CD4-positive, alpha-beta memory T cell (primary cell): ENCODE results near the gene NLE1. TPM values are rescaled to one million over a fixed set of nuclear protein-coding genes. Genes with fewer than 3 reads are reported as not detected.
A peak's percentile ranks its signal among the peaks of the same experiment; 100 is the strongest.
"Not testable (repeated sequence)": the region's sequence is repeated elsewhere in the genome, so short reads cannot be mapped to it uniquely, and the experiment has no call there.

ENCODE experiments used
- CTCF ChIA-PET: fragments of 350-600 bp; sonication (Branson Sonifier 250); formaldehyde crosslinking; loops from one replicate; lab custom pipeline; 2021; ENCODE audit warnings: inconsistent platforms; ENCODE audit not compliant: partially characterized antibody; lab: Charles Lee
- POLR2A ChIA-PET: fragments of 350-600 bp; sonication (Branson Sonifier 250); formaldehyde crosslinking; loops from one replicate; lab custom pipeline; 2021; ENCODE audit not compliant: partially characterized antibody; lab: Charles Lee
- DNase-seq, 5 donors: peaks; one replicate each; pipeline versions ENCODE4 v3.0.0 to v3.0.0-alpha.2; 2020 to 2022; ENCODE audit warnings: mixed read lengths in 1 of 5
- H3K27ac ChIP-seq: one replicate; pipeline ENCODE4 v1.7.0; 2013; ENCODE audit warnings: low read depth, low read length
- H3K27me3 ChIP-seq: 2 replicates; pipeline ENCODE4 v1.7.0; 2013; ENCODE audit warnings: mild to moderate bottlenecking, low read length, moderate library complexity; ENCODE audit not compliant: insufficient read depth
- H3K36me3 ChIP-seq: 2 replicates; pipeline ENCODE4 v1.7.0; 2013; ENCODE audit warnings: mild to moderate bottlenecking, low read length, moderate library complexity; ENCODE audit not compliant: insufficient read depth
- H3K4me1 ChIP-seq: 2 replicates; pipeline ENCODE4 v1.7.0; 2013; ENCODE audit warnings: mild to moderate bottlenecking, low read length, moderate library complexity; ENCODE audit not compliant: insufficient read depth
- H3K4me3 ChIP-seq, 2 donors: one replicate each; pipeline ENCODE4 v1.7.0; 2013; ENCODE audit warnings: low read length in 2 of 2, mild to moderate bottlenecking in 1 of 2
- H3K9me3 ChIP-seq, 2 donors: one replicate each; pipeline ENCODE4 v1.7.0; 2013; ENCODE audit warnings: low read length in 2 of 2, control low read depth in 1 of 2; ENCODE audit not compliant: control insufficient read depth in 1 of 2
- H3K27ac Mint-ChIP-seq, 7 donors: one replicate each; pipeline ENCODE4 v1.8.0; 2020 to 2021; ENCODE audit warnings: mixed read lengths in 7 of 7, mild to moderate bottlenecking in 6 of 7, inconsistent platforms in 3 of 7, moderate library complexity in 3 of 7
- H3K27me3 Mint-ChIP-seq, 2 donors: one replicate each; pipeline ENCODE4 v1.8.0; 2020 to 2021; ENCODE audit warnings: mixed read lengths in 2 of 2
- H3K36me3 Mint-ChIP-seq, 2 donors: one replicate each; pipeline ENCODE4 v1.8.0; 2020 to 2021; ENCODE audit warnings: mixed read lengths in 2 of 2, inconsistent platforms in 1 of 2, mild to moderate bottlenecking in 1 of 2
- H3K4me1 Mint-ChIP-seq, 4 donors: one replicate each; pipeline ENCODE4 v1.8.0; 2020 to 2021; ENCODE audit warnings: mixed read lengths in 4 of 4, mild to moderate bottlenecking in 1 of 4
- H3K4me3 Mint-ChIP-seq, 8 donors: one replicate each; pipeline ENCODE4 v1.8.0; 2020 to 2021; ENCODE audit warnings: mixed read lengths in 8 of 8, mild to moderate bottlenecking in 7 of 8, moderate library complexity in 6 of 8, inconsistent platforms in 3 of 8
- H3K9me3 Mint-ChIP-seq, 8 donors: one replicate each; pipeline ENCODE4 v1.8.0; 2020 to 2021; ENCODE audit warnings: mixed read lengths in 8 of 8, mild to moderate bottlenecking in 5 of 8, inconsistent platforms in 3 of 8, moderate library complexity in 1 of 8
- intact Hi-C: fragments of 100-400 bp; cut with micrococcal nuclease; formaldehyde crosslinking; loops from one replicate; pipeline ENCODE4 v1.15.1; 2023
- polyA plus RNA-seq, 2 donors: library from polyadenylated mRNA; unstranded; fragments of 300-500 nt; fragmentation: Illumina TruSeq; gene quantifications; one replicate each; pipeline ENCODE4 v1.2.3, GENCODE V29; 2021
- total RNA-seq, 2 experiments: library from RNA; stranded (reverse); gene quantifications; one replicate each; pipeline ENCODE4 v1.2.3, GENCODE V29; 2021

The NLE1 gene
- total and polyA plus RNA-seq, 4 experiments from 2014 or later, result 4.4 to 20.5 (median 12.5) TPM

DNA sequence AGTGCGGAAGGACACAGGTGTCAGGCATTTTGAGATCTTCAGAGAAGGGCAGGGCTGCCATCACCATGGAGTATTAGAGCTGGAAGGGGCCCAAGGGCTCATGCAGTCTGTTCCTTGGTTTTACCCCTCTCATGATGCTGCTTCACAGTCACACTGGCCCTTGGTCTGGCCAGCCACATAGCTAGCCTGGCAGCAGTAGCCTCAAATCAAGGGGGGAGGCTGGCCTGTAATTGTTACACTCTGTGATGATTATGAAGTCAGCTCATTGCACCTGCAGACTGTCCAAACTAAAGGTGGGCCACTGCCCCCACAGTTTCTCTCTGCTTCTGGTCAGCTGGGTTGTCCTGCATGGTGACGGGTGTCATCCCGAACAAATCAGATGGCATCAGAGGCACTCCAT, 20.8 kb downstream of the NLE1 start, which contains the start of gene FNDC8:
TSS of gene FNDC8 (plus strand) at position 301 of the 400 bp plus-strand sequence. CDS start at position 380, 79 bp downstream.
- Mint-ChIP-seq H3K4me3 (peak within 1 kb of the TSS in 5 of 8 donors; percentile 21 to 75 (median 46)), H3K9me3 (no peaks in the 10 kb centered on the region), H3K27ac (peak within 1 kb of the TSS in 2 of 7 donors; percentile 36 to 48), H3K27me3 (peaks cover 0 to 1% of the 10 kb centered on the region in 2 donors), H3K4me1 (peaks cover 18 to 33% (median 25%) of the 10 kb centered on the region in 4 donors), H3K36me3 (peaks cover 4 to 10% of the 10 kb centered on the region in 2 donors)
- Histone ChIP-seq H3K9me3 (no peaks in the 10 kb centered on the region), H3K36me3 (no peaks in the 10 kb centered on the region), H3K27me3 (no peaks in the 10 kb centered on the region), H3K4me1 (peaks cover 24% of the 10 kb centered on the region), H3K4me3 (no peak within 1 kb of the TSS), H3K27ac (no peak within 1 kb of the TSS)
- no peak for DNase-seq
- ChIA-PET POLR2A (interaction anchor here (1.4 kb wide), 1 partner anchor 98 kb away, joined by 3 read pairs; no protein-coding TSS in a partner anchor), CTCF (interaction anchor here (0.6 to 4.3 kb wide), 4 partner anchors 124 to 702 kb away, joined by 3 to 96 read pairs (median 28); no protein-coding TSS in a partner anchor)
- intact Hi-C loops, result no loop called here

DNA sequence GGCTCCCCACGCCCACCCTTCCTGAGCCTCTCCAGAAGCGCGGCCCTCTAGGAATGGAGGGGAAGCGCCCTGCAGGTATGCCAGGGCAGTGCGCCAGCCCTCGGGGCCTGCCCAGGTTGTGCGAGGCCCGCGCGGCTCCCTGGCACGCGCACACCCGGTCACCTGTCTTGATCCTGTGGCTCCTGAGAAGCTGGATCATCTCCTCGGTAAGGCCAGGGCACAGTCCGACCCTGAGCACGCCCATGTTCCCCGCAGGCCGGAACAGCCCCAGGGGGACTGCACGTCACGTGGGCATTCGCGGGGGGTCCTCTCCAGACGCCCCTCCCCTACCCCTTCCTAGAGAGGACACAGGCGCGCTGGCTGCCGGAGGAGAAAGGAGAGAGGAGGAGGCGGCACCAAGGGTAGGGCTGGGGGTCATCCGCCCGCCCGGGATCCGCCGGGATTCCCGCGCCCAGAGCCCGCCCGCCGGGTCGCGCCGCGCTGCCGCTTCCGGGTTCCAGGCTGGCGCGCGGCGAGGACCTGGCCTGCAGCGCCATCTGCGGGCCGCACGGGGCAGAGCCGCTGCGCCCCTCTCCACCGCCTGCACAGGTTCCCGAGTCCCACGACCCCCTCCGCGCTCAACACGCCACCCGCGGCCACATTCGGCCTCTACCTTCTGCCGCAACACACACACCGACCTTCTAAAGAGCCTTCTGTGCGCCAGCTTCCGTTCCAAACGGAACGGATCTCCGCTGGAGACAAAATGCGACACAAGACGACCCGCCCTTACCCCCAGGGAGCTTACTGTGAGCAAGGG, 22.5 kb downstream of the NLE1 start, which contains the start of gene RAD51D:
TSS of gene RAD51D (minus strand) at position 491 of the 796 bp plus-strand sequence. CDS start at position 244, 247 bp downstream.
- Histone ChIP-seq H3K27ac (peak within 1 kb of the TSS; percentile 80), H3K27me3 (no peaks in the 10 kb centered on the region), H3K4me3 (peak within 1 kb of the TSS; percentile 67 to 98), H3K4me1 (peaks cover 24% of the 10 kb centered on the region), H3K9me3 (no peaks in the 10 kb centered on the region), H3K36me3 (no peaks in the 10 kb centered on the region)
- ChIA-PET CTCF (interaction anchor here (0.6 to 4.3 kb wide), 40 partner anchors 8 to 919 kb away, joined by 3 to 96 read pairs (median 4); partner anchors contain the start of genes LIG3, NLE1 and RFFL), POLR2A (interaction anchor here (0.5 to 2.7 kb wide), 25 partner anchors 9 to 699 kb away, joined by 3 to 21 read pairs (median 5); partner anchors contain the start of genes LIG3, RFFL, SLFN5 and TAF15)
- H3K36me3 Mint-ChIP-seq, result peaks cover 14 to 20% of the 10 kb centered on the region in 2 donors
- H3K4me1 Mint-ChIP-seq, result peaks cover 24 to 45% (median 32%) of the 10 kb centered on the region in 4 donors
- H3K9me3 Mint-ChIP-seq, result no peaks in the 10 kb centered on the region
- peak; percentile 72 to 86 (median 81) for DNase-seq
- peak within 1 kb of the TSS; percentile 90 to 98 (median 94) for H3K4me3 Mint-ChIP-seq
- intact Hi-C loops, result loop anchor here (1.0 to 5.0 kb wide), 7 partner anchors 30 to 699 kb away; partner anchors contain the start of gene RFFL
- peak within 1 kb of the TSS; percentile 85 to 98 (median 94) for H3K27ac Mint-ChIP-seq
- peaks cover 0 to 1% of the 10 kb centered on the region in 2 donors for H3K27me3 Mint-ChIP-seq

DNA sequence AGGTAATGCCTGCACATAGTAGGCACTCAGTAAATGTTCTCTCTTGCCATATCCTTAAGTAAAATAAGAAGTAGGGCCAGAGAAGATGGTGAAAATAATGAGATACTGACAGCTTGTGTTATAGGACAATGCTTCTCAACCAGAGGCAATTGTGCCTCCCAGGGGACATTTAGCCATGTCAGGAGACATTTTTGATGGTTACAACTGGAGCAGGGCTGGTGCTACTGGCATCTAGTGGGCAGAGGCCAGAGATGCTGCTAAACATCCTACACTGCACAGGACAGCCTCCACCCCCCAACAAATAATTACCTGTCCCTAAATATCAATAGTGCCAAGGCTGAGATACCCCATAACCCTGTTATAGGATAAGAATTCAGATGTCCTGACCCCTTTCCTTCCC, 24.1 kb downstream of the NLE1 start:
- POLR2A ChIA-PET, result interaction anchor here (1.0 to 2.7 kb wide), 5 partner anchors 12 to 481 kb away, joined by 3 to 21 read pairs (median 6); partner anchors contain the start of gene RFFL
- H3K4me1 Mint-ChIP-seq, result peaks cover 24 to 45% (median 33%) of the 10 kb centered on the region in 4 donors
- H3K9me3 ChIP-seq, result no peaks in the 10 kb centered on the region
- H3K27me3 ChIP-seq, result no peaks in the 10 kb centered on the region
- peak in 4 of 5 donors; percentile 28 to 32 (median 30) for DNase-seq
- peaks cover 24% of the 10 kb centered on the region for H3K4me1 ChIP-seq
- H3K4me3 ChIP-seq, result no peak overlapping the region
- H3K36me3 ChIP-seq, result no peaks in the 10 kb centered on the region
- CTCF ChIA-PET, result interaction anchor here (1.3 to 4.3 kb wide), 10 partner anchors 12 to 698 kb away, joined by 3 to 96 read pairs (median 21); partner anchors contain the start of gene RFFL
- H3K27ac Mint-ChIP-seq, result peak overlapping the region; percentile 53 to 90 (median 74)
- H3K27ac ChIP-seq, result no peak overlapping the region
- H3K9me3 Mint-ChIP-seq, result no peaks in the 10 kb centered on the region
- intact Hi-C loops, result loop anchor here (5.0 kb wide), 1 partner anchor 276 kb away; no protein-coding TSS in a partner anchor
- peaks cover 0 to 1% of the 10 kb centered on the region in 2 donors for H3K27me3 Mint-ChIP-seq
- H3K4me3 Mint-ChIP-seq, result peak overlapping the region; percentile 69 to 96 (median 80)
- peaks cover 15 to 21% of the 10 kb centered on the region in 2 donors for H3K36me3 Mint-ChIP-seq

DNA sequence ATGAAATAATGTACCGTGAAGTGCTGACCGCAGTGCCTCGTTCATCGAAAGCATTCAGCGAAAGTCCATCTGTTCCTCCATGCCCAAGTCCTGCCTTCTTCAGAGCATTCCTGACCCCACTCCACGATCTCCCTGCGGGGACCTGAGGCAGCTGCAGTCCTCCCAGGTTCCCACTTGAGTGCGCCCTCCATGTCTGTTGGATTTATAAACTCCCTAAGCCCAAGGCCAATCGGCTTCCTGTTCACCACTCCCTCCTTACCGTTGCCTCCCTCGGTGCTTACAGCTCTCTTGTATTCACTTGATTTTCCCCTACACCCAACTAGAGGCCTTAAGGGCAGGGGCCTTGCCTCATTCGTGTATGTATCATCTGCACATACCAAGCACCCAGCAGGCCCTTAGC, 25.3 kb downstream of the NLE1 start:
- DNase-seq, result no peak
- H3K9me3 ChIP-seq, result no peaks in the 10 kb centered on the region
- peaks cover 18 to 21% of the 10 kb centered on the region in 2 donors for H3K36me3 Mint-ChIP-seq
- intact Hi-C loops, result loop anchor here (5.0 kb wide), 1 partner anchor 275 kb away; no protein-coding TSS in a partner anchor
- peak overlapping the region in 3 of 8 donors; percentile 18 to 55 (median 36) for H3K4me3 Mint-ChIP-seq
- H3K4me1 ChIP-seq, result peaks cover 24% of the 10 kb centered on the region
- peaks cover 24 to 49% (median 35%) of the 10 kb centered on the region in 4 donors for H3K4me1 Mint-ChIP-seq
- POLR2A ChIA-PET, result no interaction called here
- H3K27ac ChIP-seq, result no peak overlapping the region
- no peak overlapping the region for H3K4me3 ChIP-seq
- H3K9me3 Mint-ChIP-seq, result no peaks in the 10 kb centered on the region
- no peaks in the 10 kb centered on the region for H3K27me3 ChIP-seq
- H3K27ac Mint-ChIP-seq, result peak overlapping the region in 2 of 7 donors; percentile 35 to 85
- H3K27me3 Mint-ChIP-seq, result no peaks in the 10 kb centered on the region
- CTCF ChIA-PET, result interaction anchor here (2.7 kb wide), 1 partner anchor 126 kb away, joined by 16 read pairs; no protein-coding TSS in a partner anchor
- H3K36me3 ChIP-seq, result no peaks in the 10 kb centered on the region

DNA sequence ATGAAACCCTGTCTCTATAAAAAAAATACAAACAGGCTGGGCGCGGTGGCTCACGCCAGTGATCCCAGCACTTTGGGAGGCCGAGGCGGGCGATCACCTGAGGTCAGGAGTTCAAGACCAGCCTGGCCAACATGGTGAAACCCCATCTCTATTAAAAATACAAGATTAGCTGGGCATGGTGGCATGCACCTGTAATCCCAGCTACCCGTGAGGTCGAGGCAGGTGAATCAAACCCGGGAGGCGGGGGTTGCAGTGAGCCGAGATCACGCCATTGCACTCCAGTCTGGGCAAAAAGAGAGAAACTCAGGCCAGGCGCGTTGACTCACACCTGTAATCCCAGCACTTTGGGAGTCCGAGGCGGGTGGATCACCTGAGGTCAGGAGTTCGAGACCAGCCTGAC, 31.3 kb downstream of the NLE1 start:
- not testable (repeated sequence) for H3K27me3 Mint-ChIP-seq

DNA sequence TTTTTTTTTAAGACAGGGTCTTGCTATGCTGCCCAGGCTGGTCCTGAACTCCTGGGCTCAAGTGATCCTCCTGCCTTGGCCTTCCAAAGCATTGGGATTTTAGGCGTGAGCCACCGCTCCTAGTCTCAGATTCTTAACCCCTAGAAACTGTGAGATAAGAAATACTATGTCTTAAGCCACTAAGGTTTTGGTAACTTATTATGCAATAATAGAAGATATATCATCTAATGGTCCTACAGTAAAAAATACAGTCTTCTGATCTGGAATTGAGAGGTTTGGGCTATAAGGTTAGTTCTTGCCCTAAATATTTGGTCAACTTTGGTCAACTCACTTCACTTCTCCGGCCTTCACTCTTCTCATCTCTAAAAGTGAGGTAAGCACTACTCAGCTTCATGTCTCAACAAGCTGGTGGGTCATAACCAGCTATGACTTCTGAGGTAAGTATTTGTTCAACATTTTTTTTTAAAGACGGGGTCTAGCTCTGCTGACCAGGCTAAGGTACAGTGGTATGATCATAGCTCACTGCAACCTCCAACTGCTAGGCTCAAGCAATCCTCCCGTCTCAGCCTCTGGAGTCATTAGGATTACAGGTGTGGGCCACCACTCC, 37.2 kb downstream of the NLE1 start:
- Histone ChIP-seq H3K27ac (no peak overlapping the region), H3K4me3 (no peak overlapping the region), H3K27me3 (no peaks in the 10 kb centered on the region), H3K36me3 (peaks cover 30% of the 10 kb centered on the region), H3K4me1 (no peaks in the 10 kb centered on the region), H3K9me3 (no peaks in the 10 kb centered on the region)
- no peak for DNase-seq
- Mint-ChIP-seq H3K27me3 (no peaks in the 10 kb centered on the region), H3K4me1 (peaks cover 2 to 5% (median 5%) of the 10 kb centered on the region in 4 donors), H3K36me3 (peaks cover 30 to 52% of the 10 kb centered on the region in 2 donors), H3K9me3 (peaks cover 0 to 3% (median 0%) of the 10 kb centered on the region in 8 donors), H3K4me3 (no peak overlapping the region), H3K27ac (peak overlapping the region in 1 of 7 donors; percentile 27)
- intact Hi-C loops, result no loop called here
- ChIA-PET POLR2A (interaction anchor here (1.3 kb wide), 1 partner anchor 15 kb away, joined by 3 read pairs; no protein-coding TSS in a partner anchor), CTCF (interaction anchor here (1.1 kb wide), 2 partner anchors 14 to 15 kb away, joined by 4 to 6 read pairs; no protein-coding TSS in a partner anchor)

More for the DNA sequence above, 31.3 kb downstream of the NLE1 start:
- H3K4me3 ChIP-seq, H3K9me3 ChIP-seq, H3K9me3 Mint-ChIP-seq, H3K27me3 ChIP-seq, H3K27ac Mint-ChIP-seq, intact Hi-C loops, H3K27ac ChIP-seq, H3K4me3 Mint-ChIP-seq, H3K4me1 ChIP-seq, POLR2A ChIA-PET, DNase-seq: not testable (repeated sequence)
- H3K36me3 Mint-ChIP-seq, result peaks cover 26 to 27% of the 10 kb centered on the region in 2 donors
- H3K36me3 ChIP-seq, result peaks cover 15% of the 10 kb centered on the region
- H3K4me1 Mint-ChIP-seq, result peaks cover 6 to 16% (median 14%) of the 10 kb centered on the region in 4 donors
- CTCF ChIA-PET, result interaction anchor here (0.7 kb wide), 1 partner anchor 9 kb away, joined by 3 read pairs; no protein-coding TSS in a partner anchor
